SU-DHL-6 (cell line): ENCODE measurements around the gene PLA2G7.

Experiments used
- H2AFZ ChIP-seq: fragments of 200-600 bp; sonication (generic); 2 replicates; pipeline ENCODE4 v1.6.1; 2014; ENCODE audit warnings: low read depth, mild to moderate bottlenecking, moderate library complexity, mixed read lengths, antibody characterized with exemption, low read length; ENCODE audit not compliant: severe bottlenecking
- H3F3A ChIP-seq: fragments of 200-600 bp; shearing (Covaris generic); 2 replicates; pipeline ENCODE4 v1.6.0; 2016; ENCODE audit warnings: antibody characterized with exemption, mild to moderate bottlenecking; ENCODE audit not compliant: insufficient read depth
- H3K27ac ChIP-seq: fragments of 200-600 bp; sonication (generic); 2 replicates; pipeline ENCODE4 v1.5.1; 2016; ENCODE audit warnings: low read depth, mild to moderate bottlenecking, low read length, moderate library complexity, mixed read lengths
- H3K27me3 ChIP-seq: fragments of 200-600 bp; sonication (generic), shearing (Covaris generic); 2 replicates; pipeline ENCODE4 v1.6.0; 2014; ENCODE audit warnings: mild to moderate bottlenecking, low read length
- H3K36me3 ChIP-seq: fragments of 200-600 bp; sonication (generic); 2 replicates; pipeline ENCODE4 v1.6.1; 2014; ENCODE audit warnings: mild to moderate bottlenecking, low read length, mixed read lengths
- H3K4me2 ChIP-seq: fragments of 300-600, 200-600 bp; shearing (Covaris generic), sonication (generic); 2 replicates; pipeline ENCODE4 v1.6.0; 2014; ENCODE audit warnings: low read length, low read depth, mild to moderate bottlenecking; ENCODE audit not compliant: poor library complexity, severe bottlenecking
- H3K4me3 ChIP-seq: fragments of 200-600 bp; sonication (generic); 2 replicates; pipeline ENCODE4 v1.5.1; 2014; ENCODE audit warnings: antibody characterized with exemption, low read length, mild to moderate bottlenecking, mixed read lengths; ENCODE audit not compliant: insufficient read depth, poor library complexity, severe bottlenecking
- H3K79me2 ChIP-seq: fragments of 200-600 bp; sonication (generic); 2 replicates; pipeline ENCODE4 v1.6.1; 2014; ENCODE audit warnings: mild to moderate bottlenecking, low read length, moderate library complexity; ENCODE audit not compliant: insufficient read depth
- H3K9ac ChIP-seq: fragments of 200-600 bp; sonication (generic); 2 replicates; pipeline ENCODE4 v1.7.0; 2014; ENCODE audit warnings: mild to moderate bottlenecking, low read length
- H3K9me2 ChIP-seq: fragments of 200-600 bp; sonication (generic); replicated peaks from 2 replicates; pipeline ENCODE4 v1.6.1; 2014; ENCODE audit warnings: low read length; ENCODE audit not compliant: insufficient read depth
- H3K9me3 ChIP-seq: fragments of 200-600 bp; sonication (generic); 2 replicates; pipeline ENCODE4 v1.6.1; 2014; ENCODE audit warnings: low read length, mixed read lengths; ENCODE audit not compliant: insufficient read depth
- H4K20me1 ChIP-seq: fragments of 200-600 bp; sonication (generic); 2 replicates; pipeline ENCODE4 v1.6.1; 2014; ENCODE audit warnings: low read depth, mild to moderate bottlenecking, antibody characterized with exemption, low read length, moderate library complexity, mixed read lengths
- CTCF ChIP-seq: fragments of 200-600 bp; sonication (generic); IDR thresholded peaks from one replicate; pipeline ENCODE4 v1.5.1; 2017; ENCODE audit warnings: antibody characterized with exemption, mild to moderate bottlenecking, low read length, moderate library complexity; ENCODE audit not compliant: insufficient read depth, poor library complexity, severe bottlenecking
- EZH2phosphoT487 ChIP-seq: fragments of 200-600 bp; sonication (generic), shearing (Covaris generic); conservative IDR thresholded peaks from 2 replicates; pipeline ENCODE4 v1.6.1; 2018; ENCODE audit warnings: mild to moderate bottlenecking, antibody characterized with exemption, low read length, moderate library complexity, mixed read lengths

The PLA2G7 gene

GRCh38 chr6:46763466-46763865 is 28.3 kb upstream of the PLA2G7 start:
- TF ChIP-seq EZH2phosphoT487 (no peak), CTCF (no peak)
- no peak overlapping the region for H3K27ac ChIP-seq
- no peak overlapping the region for H3K4me3 ChIP-seq

GRCh38 chr6:46760925-46761324 is 25.8 kb upstream of the PLA2G7 start:
- Histone ChIP-seq H3K4me2 (no peak overlapping the region), H3K27ac (no peak overlapping the region), H3K4me3 (no peak overlapping the region), H3K79me2 (no peaks in the 10 kb centered on the region), H4K20me1 (no peaks in the 10 kb centered on the region), H3K9ac (no peak overlapping the region), H3K27me3 (no peaks in the 10 kb centered on the region), H2AFZ (no peak overlapping the region), H3K9me2 (no peaks in the 10 kb centered on the region), H3K9me3 (no peaks in the 10 kb centered on the region), H3F3A (no peaks in the 10 kb centered on the region), H3K36me3 (no peaks in the 10 kb centered on the region)
- TF ChIP-seq CTCF (no peak), EZH2phosphoT487 (no peak)

More at GRCh38 chr6:46763466-46763865, 28.3 kb upstream of the PLA2G7 start:
- no peaks in the 10 kb centered on the region for H3K9me3 ChIP-seq
- no peaks in the 10 kb centered on the region for H4K20me1 ChIP-seq
- H3K4me2 ChIP-seq: no peak overlapping the region
- H3F3A ChIP-seq: no peaks in the 10 kb centered on the region
- no peaks in the 10 kb centered on the region for H3K27me3 ChIP-seq
- no peaks in the 10 kb centered on the region for H3K79me2 ChIP-seq
- H3K9ac ChIP-seq: no peak overlapping the region
- no peaks in the 10 kb centered on the region for H3K9me2 ChIP-seq
- H3K36me3 ChIP-seq: no peaks in the 10 kb centered on the region
- H2AFZ ChIP-seq: no peak overlapping the region

GRCh38 chr6:46758960-46759753 is 24.0 kb upstream of the PLA2G7 start:
- Histone ChIP-seq H3K4me3 (no peak overlapping the region), H3K4me2 (no peak overlapping the region), H3K9me3 (no peaks in the 10 kb centered on the region), H3K79me2 (no peaks in the 10 kb centered on the region), H3K9ac (no peak overlapping the region), H4K20me1 (no peaks in the 10 kb centered on the region), H3K9me2 (no peaks in the 10 kb centered on the region), H3K27me3 (no peaks in the 10 kb centered on the region), H3F3A (no peaks in the 10 kb centered on the region), H3K36me3 (no peaks in the 10 kb centered on the region), H2AFZ (no peak overlapping the region), H3K27ac (no peak overlapping the region)
- TF ChIP-seq EZH2phosphoT487: no peak
- TF ChIP-seq CTCF: no peak
